ENCODE measurements around the gene BTLA.
"Not testable (repeated sequence)": the region's sequence is repeated elsewhere in the genome, so short reads cannot be mapped to it uniquely, and the experiment has no call there.

The BTLA gene

GRCh38 chr3:112446343-112446742 is 52.9 kb downstream of the BTLA start:
- DNase-seq (ENCODE audit: low read depth) = no peak

GRCh38 chr3:112445839-112446238 is 53.4 kb downstream of the BTLA start:
- no peak for DNase-seq (ENCODE audit: low read depth)

GRCh38 chr3:112437146-112438022 is 61.9 kb downstream of the BTLA start:
- DNase-seq (ENCODE audit: low read depth) = no peak

GRCh38 chr3:112429960-112430359 is 69.3 kb downstream of the BTLA start:
- DNase-seq (ENCODE audit: low read depth) = no peak

GRCh38 chr3:112427123-112427522 is 72.1 kb downstream of the BTLA start:
- no peak for DNase-seq (ENCODE audit: low read depth)

GRCh38 chr3:112425858-112426750 is 73.2 kb downstream of the BTLA start:
- DNase-seq (ENCODE audit: low read depth) = no peak

- DNase-seq (ENCODE audit: low read depth) = no peak
Measured at GRCh38 chr3:112425382-112425781, 73.9 kb downstream of the BTLA start.

- DNase-seq (ENCODE audit: low read depth) = no peak
Measured at GRCh38 chr3:112424394-112424793, 74.9 kb downstream of the BTLA start.

- DNase-seq (ENCODE audit: low read depth) = not testable (repeated sequence)
Measured at GRCh38 chr3:112422921-112423320, 76.4 kb downstream of the BTLA start.

- not testable (repeated sequence) for DNase-seq (ENCODE audit: low read depth)
Measured at GRCh38 chr3:112418526-112418925, 80.7 kb downstream of the BTLA start.

GRCh38 chr3:112417696-112418318 is 81.5 kb downstream of the BTLA start:
- DNase-seq (ENCODE audit: low read depth) = no peak

- DNase-seq (ENCODE audit: low read depth) = no peak
Measured at GRCh38 chr3:112416391-112417212, 82.7 kb downstream of the BTLA start.

GRCh38 chr3:112415390-112415789 is 83.9 kb downstream of the BTLA start:
- DNase-seq (ENCODE audit: low read depth) = no peak
